Endodermal cell (in vitro differentiated cells): ENCODE measurements around the gene HHIPL2. TPM values are rescaled to one million over a fixed set of nuclear protein-coding genes. Genes with fewer than 3 reads are reported as not detected.
A peak's percentile ranks its signal among the peaks of the same experiment; 100 is the strongest.
"Not testable (repeated sequence)": the region's sequence is repeated elsewhere in the genome, so short reads cannot be mapped to it uniquely, and the experiment has no call there.

Experiments
- DNase-seq: peaks from one replicate; pipeline ENCODE4 v3.0.0-alpha.2; 2017
- H3K27ac ChIP-seq: 2 replicates; pipeline ENCODE4 v1.5.1; 2013; ENCODE audit warnings: mild to moderate bottlenecking, low read depth, low read length, moderate library complexity
- H3K27me3 ChIP-seq: 2 replicates; pipeline ENCODE4 v1.6.1; 2013; ENCODE audit warnings: mild to moderate bottlenecking, low read length, moderate library complexity; ENCODE audit not compliant: insufficient read depth, control insufficient read depth, poor library complexity, severe bottlenecking
- H3K36me3 ChIP-seq: 2 replicates; pipeline ENCODE4 v1.7.0; 2013; ENCODE audit warnings: mild to moderate bottlenecking, low read length, moderate library complexity; ENCODE audit not compliant: control insufficient read depth, insufficient read depth
- H3K4me1 ChIP-seq: one replicate; pipeline ENCODE4 v1.7.0; 2013; ENCODE audit warnings: low read length; ENCODE audit not compliant: control insufficient read depth, insufficient read depth
- H3K4me3 ChIP-seq: 2 replicates; pipeline ENCODE4 v1.5.1; 2013; ENCODE audit warnings: mild to moderate bottlenecking, low read length, moderate library complexity
- H3K9ac ChIP-seq: 2 replicates; pipeline ENCODE4 v1.6.1; 2013; ENCODE audit warnings: mild to moderate bottlenecking, low read length, moderate library complexity; ENCODE audit not compliant: poor library complexity, severe bottlenecking; ENCODE audit errors: extremely low read depth
- H3K9me3 ChIP-seq: 2 replicates; pipeline ENCODE4 v1.6.1; 2013; ENCODE audit warnings: mild to moderate bottlenecking, low read length, moderate library complexity; ENCODE audit not compliant: control insufficient read depth
- H3K27ac Mint-ChIP-seq: 2 replicates; pipeline ENCODE4 v1.8.0; 2020; ENCODE audit warnings: mixed read lengths
- H3K27me3 Mint-ChIP-seq: 2 replicates; pipeline ENCODE4 v1.8.0; 2021; ENCODE audit warnings: mild to moderate bottlenecking, mixed read lengths; ENCODE audit not compliant: insufficient read depth
- H3K36me3 Mint-ChIP-seq: 2 replicates; pipeline ENCODE4 v1.8.0; 2020; ENCODE audit warnings: low read depth, mixed read lengths
- H3K4me1 Mint-ChIP-seq: 2 replicates; pipeline ENCODE4 v1.8.0; 2020; ENCODE audit warnings: mixed read lengths
- H3K4me3 Mint-ChIP-seq: 2 replicates; pipeline ENCODE4 v1.8.0; 2020; ENCODE audit warnings: mild to moderate bottlenecking, moderate library complexity, mixed read lengths
- H3K9me3 Mint-ChIP-seq: 2 replicates; pipeline ENCODE4 v1.8.0; 2020; ENCODE audit warnings: mild to moderate bottlenecking, mixed read lengths
- WGBS, 2 experiments: methylation state at CpG; one replicate each; pipeline versions ENCODE4 v1.1.5 to v1.1.7; 2013; ENCODE audit warnings: missing lambda C conversion rate in 2 of 2, mixed read lengths in 1 of 2; ENCODE audit not compliant: insufficient coverage in 1 of 2, insufficient read length in 1 of 2; 5-methylcytosine and 5-hydroxymethylcytosine counted together
- total RNA-seq, 2 donors: library from RNA; stranded (reverse); fragmentation: NEBNext Ultra II Directional in 1 of 2; extraction: Animal tissue kit (Norgen Biotek cat#: 25700) in 1 of 2; gene quantifications; 2 replicates in 1 of 2; 3 replicates in 1 of 2; pipeline ENCODE4 v1.2.1, GENCODE V29; 2021
- TF ChIP-seq, protein P1 (sequence below): fragments of 200-600 bp; sonication (generic); conservative IDR thresholded peaks from 2 replicates; pipeline ENCODE4 v1.5.0; 2021; ENCODE audit warnings: antibody characterized with exemption, mild to moderate bottlenecking

The HHIPL2 gene
- total RNA-seq, 2 donors from 2014 or later = 0.49 to 1.6 TPM

DNA sequence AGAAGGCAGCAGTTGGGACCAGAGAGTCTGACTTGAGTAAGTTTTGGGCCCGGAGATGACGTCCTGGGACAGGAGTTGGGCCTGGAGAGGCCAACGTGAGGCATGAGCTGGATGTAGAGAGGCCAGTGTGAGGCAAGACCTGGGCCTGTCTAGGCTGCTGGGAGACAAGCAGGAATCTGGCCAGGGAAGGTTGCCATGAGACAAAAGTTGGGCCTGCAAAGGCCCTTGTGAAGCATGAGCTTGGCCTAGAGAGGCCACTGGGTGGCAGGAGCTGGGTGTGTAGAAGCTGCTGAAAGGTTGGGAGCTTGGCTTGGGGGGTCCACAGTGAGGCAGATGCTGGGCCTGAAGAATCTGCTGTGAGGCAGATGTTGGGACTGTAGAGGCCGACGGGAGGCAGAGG, 71.5 kb downstream of the HHIPL2 start:
- not testable (repeated sequence) for H3K9me3 Mint-ChIP-seq, H3K27me3 Mint-ChIP-seq, H3K4me3 ChIP-seq, H3K27ac ChIP-seq, H3K4me3 Mint-ChIP-seq, H3K4me1 Mint-ChIP-seq, H3K36me3 ChIP-seq, H3K9me3 ChIP-seq, H3K27ac Mint-ChIP-seq, H3K4me1 ChIP-seq, H3K9ac ChIP-seq, H3K36me3 Mint-ChIP-seq, H3K27me3 ChIP-seq
- peak; percentile 49 for DNase-seq
- TF ChIP-seq, protein P1, sequence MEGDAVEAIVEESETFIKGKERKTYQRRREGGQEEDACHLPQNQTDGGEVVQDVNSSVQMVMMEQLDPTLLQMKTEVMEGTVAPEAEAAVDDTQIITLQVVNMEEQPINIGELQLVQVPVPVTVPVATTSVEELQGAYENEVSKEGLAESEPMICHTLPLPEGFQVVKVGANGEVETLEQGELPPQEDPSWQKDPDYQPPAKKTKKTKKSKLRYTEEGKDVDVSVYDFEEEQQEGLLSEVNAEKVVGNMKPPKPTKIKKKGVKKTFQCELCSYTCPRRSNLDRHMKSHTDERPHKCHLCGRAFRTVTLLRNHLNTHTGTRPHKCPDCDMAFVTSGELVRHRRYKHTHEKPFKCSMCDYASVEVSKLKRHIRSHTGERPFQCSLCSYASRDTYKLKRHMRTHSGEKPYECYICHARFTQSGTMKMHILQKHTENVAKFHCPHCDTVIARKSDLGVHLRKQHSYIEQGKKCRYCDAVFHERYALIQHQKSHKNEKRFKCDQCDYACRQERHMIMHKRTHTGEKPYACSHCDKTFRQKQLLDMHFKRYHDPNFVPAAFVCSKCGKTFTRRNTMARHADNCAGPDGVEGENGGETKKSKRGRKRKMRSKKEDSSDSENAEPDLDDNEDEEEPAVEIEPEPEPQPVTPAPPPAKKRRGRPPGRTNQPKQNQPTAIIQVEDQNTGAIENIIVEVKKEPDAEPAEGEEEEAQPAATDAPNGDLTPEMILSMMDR = peak; percentile 55
- 90 to 94% methylated on average over 3 to 5 of the region's 5 CpGs for WGBS, 2 experiments

DNA sequence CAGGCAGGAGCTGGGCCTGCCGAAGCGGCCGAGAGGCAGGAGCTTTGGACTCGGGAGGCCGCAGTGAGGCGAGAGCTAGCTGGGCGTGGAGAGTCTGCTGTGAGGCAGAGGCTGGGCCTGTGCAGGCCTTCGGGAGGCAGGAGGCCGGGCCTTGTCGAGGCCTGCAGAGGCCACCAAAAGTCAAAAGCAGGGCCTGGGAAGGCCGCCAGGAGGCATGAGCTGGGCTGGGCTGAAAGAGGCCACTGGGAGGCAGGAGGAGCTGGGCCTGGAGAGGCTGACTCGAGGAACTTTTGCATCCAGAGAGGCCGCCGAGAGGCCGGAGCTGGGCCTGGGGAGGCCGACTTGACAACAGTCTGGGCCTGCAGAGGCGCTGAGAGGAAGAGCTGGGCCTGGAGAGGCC, 74.2 kb downstream of the HHIPL2 start:
- not testable (repeated sequence) for H3K4me3 Mint-ChIP-seq
- WGBS, 2 experiments = 92 to 96% methylated on average over 9 to 10 of the region's 17 CpGs

GRCh38 chr1:222472776-222473540, 74.9 kb downstream of the HHIPL2 start:
- H3K9me3 Mint-ChIP-seq, H3K4me3 Mint-ChIP-seq, H3K27me3 Mint-ChIP-seq, H3K4me1 ChIP-seq, H3K36me3 Mint-ChIP-seq, H3K9me3 ChIP-seq, H3K9ac ChIP-seq, H3K36me3 ChIP-seq, H3K27ac ChIP-seq, H3K27ac Mint-ChIP-seq, H3K4me3 ChIP-seq, H3K27me3 ChIP-seq, H3K4me1 Mint-ChIP-seq: not testable (repeated sequence)
- peak; percentile 12 for DNase-seq
- WGBS, 2 experiments = 94 to 100% methylated on average over 4 to 32 of the region's 33 CpGs

More for the DNA sequence above, 74.2 kb downstream of the HHIPL2 start:
- H3K27ac Mint-ChIP-seq, H3K36me3 Mint-ChIP-seq, H3K4me1 Mint-ChIP-seq, H3K27ac ChIP-seq, H3K9me3 ChIP-seq, H3K4me1 ChIP-seq, H3K36me3 ChIP-seq, H3K9me3 Mint-ChIP-seq, H3K9ac ChIP-seq, H3K27me3 ChIP-seq, H3K27me3 Mint-ChIP-seq, H3K4me3 ChIP-seq: not testable (repeated sequence)
- DNase-seq = peak; percentile 28

Other genes starting within 250 kb of the HHIPL2 start
- 10 to 100 TPM; 16.2 to 24.9 TPM for gene TAF1A, start 41.8 kb upstream of the HHIPL2 start, total RNA-seq
- gene MIA3, start 70.0 kb upstream of the HHIPL2 start, total RNA-seq = 10 to 100 TPM; 69.9 to 76.8 TPM
- gene AIDA, start 164.4 kb upstream of the HHIPL2 start, total RNA-seq = 100 to 1,000 TPM; 129 to 136 TPM
- 10 to 100 TPM; 22.8 to 26.3 TPM for gene BROX, start 164.5 kb upstream of the HHIPL2 start, total RNA-seq
- not detected for gene FAM177B, start 189.1 kb upstream of the HHIPL2 start, total RNA-seq